Right atrium auricular region (tissue), 2 donors: Measurements from ENCODE around the gene IQGAP2. TPM values are rescaled to one million over a fixed set of nuclear protein-coding genes. Genes with fewer than 3 reads are reported as not detected.

Experiments used
- DNase-seq: peaks from one replicate; pipeline ENCODE4 v3.0.0-alpha.2; 2019; ENCODE audit warnings: low spot score
- H3K27ac ChIP-seq, 2 donors: fragments of 200-600 bp; sonication (generic); 1 replicate in 1 of 2; 2 replicates in 1 of 2; pipeline ENCODE4 v1.5.1; 2016 to 2019
- H3K27me3 ChIP-seq, 2 donors: fragments of 200-600 bp; sonication (generic); one replicate each; pipeline versions ENCODE4 v1.5.1 to v1.6.0; 2017 to 2019
- H3K36me3 ChIP-seq: fragments of 200-600 bp; sonication (generic); one replicate; pipeline ENCODE4 v1.5.1; 2016
- H3K4me1 ChIP-seq, 2 donors: fragments of 200-600 bp; sonication (generic); one replicate each; pipeline versions ENCODE4 v1.5.1 to v1.6.0; 2017 to 2019
- H3K4me3 ChIP-seq, 2 donors: fragments of 200-600 bp; sonication (generic); 1 replicate in 1 of 2; 2 replicates in 1 of 2; pipeline ENCODE4 v1.5.1; 2017 to 2019; ENCODE audit warnings: mild to moderate bottlenecking in 1 of 2, moderate library complexity in 1 of 2
- H3K9me3 ChIP-seq, 2 donors: fragments of 200-600 bp; sonication (generic); one replicate each; pipeline ENCODE4 v1.5.1; 2019
- total RNA-seq, 2 donors: library from RNA; depleted of rRNA; stranded (reverse); fragments of >200 nt; gene quantifications; one replicate each; pipeline ENCODE4 v1.1.0, GENCODE V29; 2016
- TF ChIP-seq, protein P1 (sequence below), 2 donors: fragments of 200-600 bp; sonication (generic); IDR thresholded peaks; one replicate each; pipeline ENCODE4 v1.5.1; 2019; ENCODE audit warnings: antibody characterized with exemption in 2 of 2

The IQGAP2 gene
- total RNA-seq, 2 donors from 2014 or later = 5.4 to 12.3 TPM

- Histone ChIP-seq H3K9me3 (no peaks in the 10 kb centered on the region), H3K27me3 (no peaks in the 10 kb centered on the region), H3K4me1 (no peaks in the 10 kb centered on the region), H3K27ac (no peak overlapping the region), H3K36me3 (no peaks in the 10 kb centered on the region), H3K4me3 (no peak overlapping the region)
- TF ChIP-seq, protein P1, sequence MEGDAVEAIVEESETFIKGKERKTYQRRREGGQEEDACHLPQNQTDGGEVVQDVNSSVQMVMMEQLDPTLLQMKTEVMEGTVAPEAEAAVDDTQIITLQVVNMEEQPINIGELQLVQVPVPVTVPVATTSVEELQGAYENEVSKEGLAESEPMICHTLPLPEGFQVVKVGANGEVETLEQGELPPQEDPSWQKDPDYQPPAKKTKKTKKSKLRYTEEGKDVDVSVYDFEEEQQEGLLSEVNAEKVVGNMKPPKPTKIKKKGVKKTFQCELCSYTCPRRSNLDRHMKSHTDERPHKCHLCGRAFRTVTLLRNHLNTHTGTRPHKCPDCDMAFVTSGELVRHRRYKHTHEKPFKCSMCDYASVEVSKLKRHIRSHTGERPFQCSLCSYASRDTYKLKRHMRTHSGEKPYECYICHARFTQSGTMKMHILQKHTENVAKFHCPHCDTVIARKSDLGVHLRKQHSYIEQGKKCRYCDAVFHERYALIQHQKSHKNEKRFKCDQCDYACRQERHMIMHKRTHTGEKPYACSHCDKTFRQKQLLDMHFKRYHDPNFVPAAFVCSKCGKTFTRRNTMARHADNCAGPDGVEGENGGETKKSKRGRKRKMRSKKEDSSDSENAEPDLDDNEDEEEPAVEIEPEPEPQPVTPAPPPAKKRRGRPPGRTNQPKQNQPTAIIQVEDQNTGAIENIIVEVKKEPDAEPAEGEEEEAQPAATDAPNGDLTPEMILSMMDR (IDR thresholded peaks at IDR 0.05) = no peak
- no peak for DNase-seq
Observed at GRCh38 chr5:76608833-76609232, 205.7 kb downstream of the IQGAP2 start.

DNA sequence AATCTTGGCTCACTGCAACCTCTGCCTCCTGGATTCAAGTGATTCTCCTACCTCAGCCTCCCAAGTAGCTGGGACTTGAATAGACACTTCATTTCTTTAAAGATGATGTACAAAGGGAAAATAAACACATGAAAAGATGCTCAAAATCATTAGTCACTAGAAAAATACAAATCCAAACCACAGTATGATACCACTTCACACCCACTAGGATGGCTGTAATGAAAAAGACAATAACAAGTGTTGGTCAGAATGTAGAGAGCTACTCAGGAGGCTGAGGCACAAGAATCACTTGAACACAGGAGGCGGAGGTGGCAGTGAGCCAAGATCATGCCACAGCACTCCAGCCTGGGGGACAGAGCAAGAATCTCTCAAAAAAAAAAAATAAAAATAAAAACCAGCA is 207.1 kb downstream of the IQGAP2 start:
- TF ChIP-seq, protein P1 (IDR thresholded peaks at IDR 0.05) = no peak
- no peaks in the 10 kb centered on the region for H3K36me3 ChIP-seq
- no peak overlapping the region for H3K27ac ChIP-seq
- H3K9me3 ChIP-seq = no peaks in the 10 kb centered on the region
- no peaks in the 10 kb centered on the region for H3K4me1 ChIP-seq
- DNase-seq = no peak
- no peaks in the 10 kb centered on the region for H3K27me3 ChIP-seq
- no peak overlapping the region for H3K4me3 ChIP-seq

- H3K4me3 ChIP-seq = no peak overlapping the region
- no peaks in the 10 kb centered on the region for H3K36me3 ChIP-seq
Observed at GRCh38 chr5:76612942-76613341, 209.9 kb downstream of the IQGAP2 start.

GRCh38 chr5:76615759-76616158 is 212.7 kb downstream of the IQGAP2 start:
- Histone ChIP-seq H3K4me3 (no peak overlapping the region), H3K9me3 (no peaks in the 10 kb centered on the region), H3K27me3 (no peaks in the 10 kb centered on the region), H3K36me3 (no peaks in the 10 kb centered on the region), H3K27ac (no peak overlapping the region), H3K4me1 (no peaks in the 10 kb centered on the region)
- TF ChIP-seq, protein P1 (IDR thresholded peaks at IDR 0.05) = no peak
- DNase-seq = no peak

More at GRCh38 chr5:76612942-76613341, 209.9 kb downstream of the IQGAP2 start:
- H3K27ac ChIP-seq = no peak overlapping the region
- DNase-seq = no peak
- TF ChIP-seq, protein P1 (IDR thresholded peaks at IDR 0.05) = no peak
- H3K9me3 ChIP-seq = no peaks in the 10 kb centered on the region
- H3K27me3 ChIP-seq = no peaks in the 10 kb centered on the region
- H3K4me1 ChIP-seq = no peaks in the 10 kb centered on the region

DNA sequence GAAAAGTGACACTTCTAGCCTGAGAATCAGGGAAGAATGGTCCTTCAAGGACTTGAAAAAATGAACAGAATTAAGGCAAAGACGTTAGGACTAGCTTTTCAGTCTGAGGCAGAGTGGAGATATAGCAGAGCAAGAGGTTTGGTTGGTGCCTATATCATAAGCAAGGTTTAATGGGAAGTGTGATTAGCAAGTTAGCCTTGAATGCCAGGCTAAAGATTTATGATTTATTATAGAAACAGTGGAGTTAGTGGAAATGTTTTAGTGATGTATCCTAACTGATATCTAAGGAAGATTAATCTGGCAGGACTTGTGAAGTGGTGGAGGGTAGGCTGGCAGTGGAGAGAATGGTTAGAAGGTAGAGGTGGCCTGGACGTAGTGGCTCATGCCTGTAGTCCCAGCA is 213.1 kb downstream of the IQGAP2 start:
- Histone ChIP-seq H3K4me3 (no peak overlapping the region), H3K27ac (no peak overlapping the region), H3K9me3 (no peaks in the 10 kb centered on the region), H3K27me3 (no peaks in the 10 kb centered on the region), H3K4me1 (no peaks in the 10 kb centered on the region), H3K36me3 (no peaks in the 10 kb centered on the region)
- DNase-seq = no peak
- TF ChIP-seq, protein P1 (IDR thresholded peaks at IDR 0.05) = no peak

- no peaks in the 10 kb centered on the region for H3K9me3 ChIP-seq
- no peaks in the 10 kb centered on the region for H3K36me3 ChIP-seq
- no peaks in the 10 kb centered on the region for H3K4me1 ChIP-seq
- DNase-seq = no peak
- no peak overlapping the region for H3K4me3 ChIP-seq
- TF ChIP-seq, protein P1 (IDR thresholded peaks at IDR 0.05) = no peak
- H3K27me3 ChIP-seq = no peaks in the 10 kb centered on the region
- no peak overlapping the region for H3K27ac ChIP-seq
Observed at GRCh38 chr5:76617229-76617628, 214.1 kb downstream of the IQGAP2 start.
